ENCODE measurements around the gene SEMA4G. TPM values are rescaled to one million over a fixed set of nuclear protein-coding genes. Genes with fewer than 3 reads are reported as not detected.

SEMA4G gene
- total RNA-seq, 1 experiment from 2014 or later: 8.5 TPM

GRCh38 chr10:100967332-100967731 lies 2.0 kb upstream of the SEMA4G start:
- peaks cover 7% of the 10 kb centered on the region for H3K27me3 Mint-ChIP-seq (ENCODE audit: low read depth)

More at GRCh38 chr10:100967332-100967731, 2.0 kb upstream of the SEMA4G start:
- H4K8ac ChIP-seq (replicated peaks; ENCODE audit: insufficient read length, low read depth, low read length): no peak overlapping the region
- H3K27ac ChIP-seq (ENCODE audit: insufficient read length, low read depth, low read length): no peak overlapping the region
- no peaks in the 10 kb centered on the region for H4K20me1 ChIP-seq (ENCODE audit: control insufficient read depth, insufficient read depth, insufficient read length)
- Mint-ChIP-seq H3K4me3 (no peak overlapping the region), H3K9me3 (no peaks in the 10 kb centered on the region; a peak in 1 of 5 replicates), H3K36me3 (ENCODE audit: insufficient read depth in 1 of 3, low read depth in 3 of 3) (peaks cover 0 to 5% (median 3%) of the 10 kb centered on the region in 3 experiments; a peak in 2 of 7 replicates), H3K27ac (no peak overlapping the region), H3K4me1 (peaks cover 27 to 29% of the 10 kb centered on the region in 2 experiments)
- DNase-seq: no peak
- TF ChIP-seq CTCF (conservative IDR thresholded peaks at IDR 0.05): no peak
- H2BK12ac ChIP-seq (ENCODE audit: insufficient read length, low read depth, low read length): no peak overlapping the region
- no peak overlapping the region for H4K91ac ChIP-seq (ENCODE audit: insufficient read length, low read depth, low read length)
- H3K23me2 ChIP-seq (ENCODE audit: insufficient read length, low read depth, low read length, poor library complexity, severe bottlenecking): peaks cover 12% of the 10 kb centered on the region
- no peaks in the 10 kb centered on the region for H3K27me3 ChIP-seq (ENCODE audit: insufficient read depth, low read length)
- H3K79me2 ChIP-seq (ENCODE audit: insufficient read depth, low read length): no peaks in the 10 kb centered on the region
- H2AFZ ChIP-seq (ENCODE audit: low read length): no peak overlapping the region
- H3K9ac ChIP-seq (ENCODE audit: extremely low read depth, insufficient read length, low read length): no peak overlapping the region
- no peaks in the 10 kb centered on the region for H3K9me3 ChIP-seq (ENCODE audit: control insufficient read depth, low read depth, low read length)
- no peak overlapping the region for H3K56ac ChIP-seq (ENCODE audit: insufficient read length, low read depth, low read length)
- H2AK5ac ChIP-seq (ENCODE audit: insufficient read length, low read length): no peak overlapping the region
- no peaks in the 10 kb centered on the region for H3K4me1 ChIP-seq (ENCODE audit: insufficient read depth, low read length)
- H2BK20ac ChIP-seq (ENCODE audit: low read depth, low read length, poor library complexity, severe bottlenecking): no peak overlapping the region
- H3K18ac ChIP-seq (ENCODE audit: insufficient read length, low read depth, low read length): no peak overlapping the region
- no peak overlapping the region for H3T11ph ChIP-seq (ENCODE audit: low read length)
- no CpG with 5 or more reads among the region's 2 CpGs for WGBS (ENCODE audit: extremely low coverage, insufficient read length, low lambda C conversion rate)
- H2BK5ac ChIP-seq (ENCODE audit: insufficient read length, low read length): no peak overlapping the region
- H3K79me1 ChIP-seq (ENCODE audit: insufficient read depth, low read depth, low read length, poor library complexity, severe bottlenecking): no peaks in the 10 kb centered on the region
- no peak overlapping the region for H3K4ac ChIP-seq (ENCODE audit: low read depth, low read length)
- no peak overlapping the region for H2BK120ac ChIP-seq (ENCODE audit: low read depth, low read length, poor library complexity, severe bottlenecking)
- H2BK15ac ChIP-seq (ENCODE audit: low read depth, low read length): no peak overlapping the region
- no peak overlapping the region for H3K4me2 ChIP-seq (ENCODE audit: insufficient read depth, insufficient read length, low read length)
- H4K5ac ChIP-seq (ENCODE audit: insufficient read length, low read depth, low read length): no peak overlapping the region
- H3K23ac ChIP-seq (ENCODE audit: insufficient read length, low read depth, low read length): no peak overlapping the region
- no peak overlapping the region for H3K14ac ChIP-seq (ENCODE audit: insufficient read depth, low read length)
